ENCODE data around the gene RETSAT.

DNA sequence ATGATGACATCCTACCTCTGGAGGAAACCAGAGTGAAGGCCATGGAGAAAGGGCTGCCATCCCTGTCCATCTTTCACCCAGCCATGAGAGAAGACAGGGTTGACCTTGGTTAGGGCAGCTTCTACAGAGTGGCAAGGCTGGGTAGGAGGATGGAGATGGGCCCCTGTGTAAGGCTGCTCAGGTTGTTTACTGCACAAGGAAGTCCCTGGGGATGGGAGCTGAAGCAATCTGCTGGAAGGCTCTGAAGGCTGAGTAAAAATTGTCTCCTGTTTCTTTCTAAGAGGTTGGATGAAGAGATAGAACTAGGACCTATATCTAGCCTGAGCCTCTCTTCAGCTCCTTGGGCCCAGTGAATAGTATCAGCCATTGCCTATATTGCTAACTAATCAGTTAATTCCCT is 14.6 kb upstream of the RETSAT start:
- TF ChIP-seq, protein P1, sequence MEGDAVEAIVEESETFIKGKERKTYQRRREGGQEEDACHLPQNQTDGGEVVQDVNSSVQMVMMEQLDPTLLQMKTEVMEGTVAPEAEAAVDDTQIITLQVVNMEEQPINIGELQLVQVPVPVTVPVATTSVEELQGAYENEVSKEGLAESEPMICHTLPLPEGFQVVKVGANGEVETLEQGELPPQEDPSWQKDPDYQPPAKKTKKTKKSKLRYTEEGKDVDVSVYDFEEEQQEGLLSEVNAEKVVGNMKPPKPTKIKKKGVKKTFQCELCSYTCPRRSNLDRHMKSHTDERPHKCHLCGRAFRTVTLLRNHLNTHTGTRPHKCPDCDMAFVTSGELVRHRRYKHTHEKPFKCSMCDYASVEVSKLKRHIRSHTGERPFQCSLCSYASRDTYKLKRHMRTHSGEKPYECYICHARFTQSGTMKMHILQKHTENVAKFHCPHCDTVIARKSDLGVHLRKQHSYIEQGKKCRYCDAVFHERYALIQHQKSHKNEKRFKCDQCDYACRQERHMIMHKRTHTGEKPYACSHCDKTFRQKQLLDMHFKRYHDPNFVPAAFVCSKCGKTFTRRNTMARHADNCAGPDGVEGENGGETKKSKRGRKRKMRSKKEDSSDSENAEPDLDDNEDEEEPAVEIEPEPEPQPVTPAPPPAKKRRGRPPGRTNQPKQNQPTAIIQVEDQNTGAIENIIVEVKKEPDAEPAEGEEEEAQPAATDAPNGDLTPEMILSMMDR (IDR thresholded peaks at IDR 0.05; ENCODE audit: low read depth, low read length), result no peak
- no peak for TF ChIP-seq EZH2phosphoT487 (IDR thresholded peaks at IDR 0.05; ENCODE audit: low read depth)

Data from OCI-LY3 (cell line).